ENCODE data around the gene GAL. TPM values are rescaled to one million over a fixed set of nuclear protein-coding genes. Genes with fewer than 3 reads are reported as not detected.

The GAL gene
- total RNA-seq, 1 experiment from 2014 or later, result 4.4 TPM

- H3K27me3 ChIP-seq (replicated peaks; ENCODE audit: insufficient read depth, low read depth, low read length, poor library complexity), result no peaks in the 10 kb centered on the region
- POLR2A ChIA-PET (ENCODE audit: low non-redundant PET), result no interaction called here
- intact Hi-C loops (cut with micrococcal nuclease; ENCODE audit: unreplicated experiment), result no loop called here
- H3K4me1 ChIP-seq (ENCODE audit: insufficient read depth, low read length, poor library complexity, severe bottlenecking), result no peaks in the 10 kb centered on the region
- H3K9me3 ChIP-seq (ENCODE audit: low read depth, low read length, poor library complexity, severe bottlenecking), result no peaks in the 10 kb centered on the region
- no peak for TF ChIP-seq EZH2 (IDR thresholded peaks at IDR 0.05; ENCODE audit: borderline replicate concordance, low read depth, low read length, poor library complexity, severe bottlenecking)
- TF ChIP-seq, protein P1, sequence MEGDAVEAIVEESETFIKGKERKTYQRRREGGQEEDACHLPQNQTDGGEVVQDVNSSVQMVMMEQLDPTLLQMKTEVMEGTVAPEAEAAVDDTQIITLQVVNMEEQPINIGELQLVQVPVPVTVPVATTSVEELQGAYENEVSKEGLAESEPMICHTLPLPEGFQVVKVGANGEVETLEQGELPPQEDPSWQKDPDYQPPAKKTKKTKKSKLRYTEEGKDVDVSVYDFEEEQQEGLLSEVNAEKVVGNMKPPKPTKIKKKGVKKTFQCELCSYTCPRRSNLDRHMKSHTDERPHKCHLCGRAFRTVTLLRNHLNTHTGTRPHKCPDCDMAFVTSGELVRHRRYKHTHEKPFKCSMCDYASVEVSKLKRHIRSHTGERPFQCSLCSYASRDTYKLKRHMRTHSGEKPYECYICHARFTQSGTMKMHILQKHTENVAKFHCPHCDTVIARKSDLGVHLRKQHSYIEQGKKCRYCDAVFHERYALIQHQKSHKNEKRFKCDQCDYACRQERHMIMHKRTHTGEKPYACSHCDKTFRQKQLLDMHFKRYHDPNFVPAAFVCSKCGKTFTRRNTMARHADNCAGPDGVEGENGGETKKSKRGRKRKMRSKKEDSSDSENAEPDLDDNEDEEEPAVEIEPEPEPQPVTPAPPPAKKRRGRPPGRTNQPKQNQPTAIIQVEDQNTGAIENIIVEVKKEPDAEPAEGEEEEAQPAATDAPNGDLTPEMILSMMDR (conservative IDR thresholded peaks at IDR 0.05; ENCODE audit: low read depth, low read length), result no peak
- H3K4me3 ChIP-seq (ENCODE audit: low read depth, low read length, poor library complexity, severe bottlenecking), result no peak overlapping the region
- DNase-seq (ENCODE audit: low spot score), result no peak
- no TSS peak for BruUV-seq (replicated peaks)
- H3K27ac ChIP-seq (ENCODE audit: low read depth, low read length, poor library complexity, severe bottlenecking), result no peak overlapping the region
- no peaks in the 10 kb centered on the region for H3K36me3 ChIP-seq (ENCODE audit: insufficient read depth, low read length, poor library complexity, severe bottlenecking)
- CTCF ChIA-PET, result no interaction called here
These were observed 29.9 kb downstream of the GAL start for GRCh38 chr11:68714060-68714856.

- Histone ChIP-seq H3K9me3 (ENCODE audit: low read depth, low read length, poor library complexity, severe bottlenecking) (no peaks in the 10 kb centered on the region), H3K27me3 (replicated peaks; ENCODE audit: insufficient read depth, low read depth, low read length, poor library complexity) (no peaks in the 10 kb centered on the region), H3K27ac (ENCODE audit: low read depth, low read length, poor library complexity, severe bottlenecking) (no peak overlapping the region), H3K4me3 (ENCODE audit: low read depth, low read length, poor library complexity, severe bottlenecking) (no peak overlapping the region), H3K36me3 (ENCODE audit: insufficient read depth, low read length, poor library complexity, severe bottlenecking) (no peaks in the 10 kb centered on the region), H3K4me1 (ENCODE audit: insufficient read depth, low read length, poor library complexity, severe bottlenecking) (no peaks in the 10 kb centered on the region)
- TF ChIP-seq EZH2 (IDR thresholded peaks at IDR 0.05; ENCODE audit: borderline replicate concordance, low read depth, low read length, poor library complexity, severe bottlenecking), result no peak
- TF ChIP-seq, protein P1 (conservative IDR thresholded peaks at IDR 0.05; ENCODE audit: low read depth, low read length), result no peak
- intact Hi-C loops (cut with micrococcal nuclease; ENCODE audit: unreplicated experiment), result no loop called here
- no peak for DNase-seq (ENCODE audit: low spot score)
- ChIA-PET CTCF (no interaction called here), POLR2A (ENCODE audit: low non-redundant PET) (no interaction called here)
- BruUV-seq (replicated peaks), result no TSS peak
These were observed 31.2 kb downstream of the GAL start for GRCh38 chr11:68715456-68716122.

DNA sequence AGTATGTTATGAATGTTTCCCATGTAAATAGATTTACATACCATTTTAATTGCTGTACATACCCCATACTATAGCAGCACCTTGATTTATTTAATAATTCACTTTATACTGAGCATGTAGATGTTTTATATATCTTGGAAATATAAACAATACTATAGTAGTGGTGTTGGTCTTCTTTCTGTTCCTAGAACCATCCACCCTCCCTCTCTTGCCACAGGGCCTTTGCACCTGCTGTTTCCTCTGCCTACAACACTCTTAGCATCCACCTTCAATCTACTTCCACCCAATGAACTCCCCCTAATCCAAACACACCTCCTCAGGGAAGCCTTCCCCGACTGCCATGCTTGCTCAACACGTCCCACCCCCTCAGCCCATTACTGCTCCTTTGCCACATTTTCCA lies 36.7 kb downstream of the GAL start:
- Histone ChIP-seq H3K4me1 (ENCODE audit: insufficient read depth, low read length, poor library complexity, severe bottlenecking) (no peaks in the 10 kb centered on the region), H3K9me3 (ENCODE audit: low read depth, low read length, poor library complexity, severe bottlenecking) (no peaks in the 10 kb centered on the region), H3K36me3 (ENCODE audit: insufficient read depth, low read length, poor library complexity, severe bottlenecking) (no peaks in the 10 kb centered on the region), H3K27ac (ENCODE audit: low read depth, low read length, poor library complexity, severe bottlenecking) (no peak overlapping the region), H3K4me3 (ENCODE audit: low read depth, low read length, poor library complexity, severe bottlenecking) (no peak overlapping the region), H3K27me3 (replicated peaks; ENCODE audit: insufficient read depth, low read depth, low read length, poor library complexity) (peaks cover 9% of the 10 kb centered on the region)
- no peak for DNase-seq (ENCODE audit: low spot score)
- TF ChIP-seq, protein P1 (conservative IDR thresholded peaks at IDR 0.05; ENCODE audit: low read depth, low read length), result no peak
- no peak for TF ChIP-seq EZH2 (IDR thresholded peaks at IDR 0.05; ENCODE audit: borderline replicate concordance, low read depth, low read length, poor library complexity, severe bottlenecking)
- ChIA-PET POLR2A (ENCODE audit: low non-redundant PET) (no interaction called here), CTCF (no interaction called here)
- intact Hi-C loops (cut with micrococcal nuclease; ENCODE audit: unreplicated experiment), result no loop called here
- BruUV-seq (replicated peaks), result no TSS peak

Measured in A673 (cell line).